GM12864 (cell line): ENCODE results near the gene GTF3C4.
"Not testable (repeated sequence)": the region's sequence is repeated elsewhere in the genome, so short reads cannot be mapped to it uniquely, and the experiment has no call there.

Source experiments
- DNase-seq: peaks from one replicate; pipeline ENCODE4 v3.0.0-alpha.2; 2011; ENCODE audit warnings: low read depth
- H3K4me3 ChIP-seq: 2 replicates; pipeline ENCODE4 v1.5.1; 2011; ENCODE audit warnings: mild to moderate bottlenecking, low read depth, low read length, control low read depth
- CTCF ChIP-seq: IDR thresholded peaks from 2 replicates; pipeline ENCODE4 v1.5.1; 2011; ENCODE audit warnings: low read depth, mild to moderate bottlenecking, moderate library complexity, low read length, control low read depth, inconsistent platforms; ENCODE audit errors: missing control alignments

GTF3C4 gene

GRCh38 chr9:132708769-132709430, 38.6 kb downstream of the GTF3C4 start:
- no peak overlapping the region for H3K4me3 ChIP-seq
- no peak for DNase-seq
- TF ChIP-seq CTCF, result no peak

GRCh38 chr9:132710333-132710732, 40.1 kb downstream of the GTF3C4 start:
- no peak for TF ChIP-seq CTCF
- no peak for DNase-seq
- no peak overlapping the region for H3K4me3 ChIP-seq

GRCh38 chr9:132711152-132711551, 40.9 kb downstream of the GTF3C4 start:
- H3K4me3 ChIP-seq, DNase-seq: not testable (repeated sequence)

- H3K4me3 ChIP-seq, result no peak overlapping the region
Measured at GRCh38 chr9:132711846-132712245, 41.6 kb downstream of the GTF3C4 start.

GRCh38 chr9:132712753-132713152, 42.5 kb downstream of the GTF3C4 start:
- DNase-seq, result no peak
- H3K4me3 ChIP-seq, result no peak overlapping the region
- no peak for TF ChIP-seq CTCF

More at GRCh38 chr9:132711846-132712245, 41.6 kb downstream of the GTF3C4 start:
- DNase-seq, result no peak
- TF ChIP-seq CTCF, result no peak

GRCh38 chr9:132716007-132716406, 45.7 kb downstream of the GTF3C4 start:
- no peak for TF ChIP-seq CTCF
- H3K4me3 ChIP-seq, result no peak overlapping the region
- DNase-seq, result no peak

GRCh38 chr9:132717326-132717945, 47.2 kb downstream of the GTF3C4 start:
- no peak for DNase-seq
- no peak overlapping the region for H3K4me3 ChIP-seq
- TF ChIP-seq CTCF, result no peak

GRCh38 chr9:132718381-132718928, 48.2 kb downstream of the GTF3C4 start:
- not testable (repeated sequence) for DNase-seq, H3K4me3 ChIP-seq
